GM21717 (cell line): ENCODE results near the gene SYDE1.
"Not testable (repeated sequence)": the region's sequence is repeated elsewhere in the genome, so short reads cannot be mapped to it uniquely, and the experiment has no call there.

Source experiments
- ATAC-seq: cut with Tn5 transposase; IDR thresholded peaks from one replicate; pipeline ENCODE4 v1.9.1; 2021; ENCODE audit warnings: mild to moderate bottlenecking, moderate library complexity; ENCODE audit not compliant: unreplicated experiment

Gene SYDE1, protein sequence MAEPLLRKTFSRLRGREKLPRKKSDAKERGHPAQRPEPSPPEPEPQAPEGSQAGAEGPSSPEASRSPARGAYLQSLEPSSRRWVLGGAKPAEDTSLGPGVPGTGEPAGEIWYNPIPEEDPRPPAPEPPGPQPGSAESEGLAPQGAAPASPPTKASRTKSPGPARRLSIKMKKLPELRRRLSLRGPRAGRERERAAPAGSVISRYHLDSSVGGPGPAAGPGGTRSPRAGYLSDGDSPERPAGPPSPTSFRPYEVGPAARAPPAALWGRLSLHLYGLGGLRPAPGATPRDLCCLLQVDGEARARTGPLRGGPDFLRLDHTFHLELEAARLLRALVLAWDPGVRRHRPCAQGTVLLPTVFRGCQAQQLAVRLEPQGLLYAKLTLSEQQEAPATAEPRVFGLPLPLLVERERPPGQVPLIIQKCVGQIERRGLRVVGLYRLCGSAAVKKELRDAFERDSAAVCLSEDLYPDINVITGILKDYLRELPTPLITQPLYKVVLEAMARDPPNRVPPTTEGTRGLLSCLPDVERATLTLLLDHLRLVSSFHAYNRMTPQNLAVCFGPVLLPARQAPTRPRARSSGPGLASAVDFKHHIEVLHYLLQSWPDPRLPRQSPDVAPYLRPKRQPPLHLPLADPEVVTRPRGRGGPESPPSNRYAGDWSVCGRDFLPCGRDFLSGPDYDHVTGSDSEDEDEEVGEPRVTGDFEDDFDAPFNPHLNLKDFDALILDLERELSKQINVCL

DNA sequence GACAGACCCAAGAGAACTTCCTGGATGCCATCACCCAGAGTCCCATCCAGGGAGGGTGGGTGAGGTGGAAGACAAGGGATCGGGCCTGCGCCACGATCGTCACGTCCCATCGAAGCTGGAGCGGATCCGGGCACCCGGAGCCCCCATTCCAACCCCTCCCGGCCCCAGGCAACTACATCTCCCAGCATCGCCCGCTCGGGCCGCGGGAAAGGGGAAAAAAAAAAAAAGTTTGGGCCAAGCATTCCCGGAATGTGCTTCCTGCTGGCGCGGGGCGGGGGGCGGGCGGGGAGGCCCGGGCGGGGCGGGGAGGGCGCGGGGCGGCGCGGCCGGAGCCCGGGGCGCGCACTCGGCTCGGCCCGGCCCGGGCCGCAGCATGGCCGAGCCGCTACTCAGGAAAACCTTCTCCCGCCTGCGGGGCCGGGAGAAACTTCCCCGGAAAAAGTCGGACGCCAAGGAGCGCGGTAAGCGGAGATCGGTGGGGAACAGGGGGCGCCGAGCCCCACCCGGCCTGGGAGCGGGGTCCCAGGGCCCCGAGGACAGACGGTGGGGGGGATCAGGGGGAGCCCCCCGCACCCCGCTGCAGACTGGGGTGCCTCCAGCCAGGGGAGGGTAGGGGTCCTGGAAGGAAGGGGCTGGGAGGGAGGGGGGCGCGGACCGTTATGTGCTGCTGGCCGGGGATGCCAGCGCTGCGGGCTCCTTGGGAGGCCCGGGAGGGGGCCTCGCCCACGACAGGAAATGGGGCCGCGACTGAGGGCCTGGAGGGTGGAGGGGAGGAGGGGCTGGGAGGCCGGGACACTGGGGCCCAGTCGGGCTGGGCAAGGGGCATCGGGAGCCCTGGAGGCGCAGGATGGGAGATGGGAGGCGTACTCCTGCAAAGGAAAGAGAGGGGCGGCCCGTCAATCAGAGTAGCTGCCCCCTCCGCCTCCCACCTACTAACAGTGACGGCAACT is at the start of gene SYDE1:
Gene SYDE1 (plus strand): TSS at position 341 of the 950 bp plus-strand sequence. CDS start 33 bp downstream, at position 374.
- no peak for ATAC-seq

- ATAC-seq: no peak
Measured at GRCh38 chr19:15062036-15062435, 45.2 kb upstream of the SYDE1 start.

GRCh38 chr19:15070386-15070785 is 36.8 kb upstream of the SYDE1 start:
- ATAC-seq: not testable (repeated sequence)

DNA sequence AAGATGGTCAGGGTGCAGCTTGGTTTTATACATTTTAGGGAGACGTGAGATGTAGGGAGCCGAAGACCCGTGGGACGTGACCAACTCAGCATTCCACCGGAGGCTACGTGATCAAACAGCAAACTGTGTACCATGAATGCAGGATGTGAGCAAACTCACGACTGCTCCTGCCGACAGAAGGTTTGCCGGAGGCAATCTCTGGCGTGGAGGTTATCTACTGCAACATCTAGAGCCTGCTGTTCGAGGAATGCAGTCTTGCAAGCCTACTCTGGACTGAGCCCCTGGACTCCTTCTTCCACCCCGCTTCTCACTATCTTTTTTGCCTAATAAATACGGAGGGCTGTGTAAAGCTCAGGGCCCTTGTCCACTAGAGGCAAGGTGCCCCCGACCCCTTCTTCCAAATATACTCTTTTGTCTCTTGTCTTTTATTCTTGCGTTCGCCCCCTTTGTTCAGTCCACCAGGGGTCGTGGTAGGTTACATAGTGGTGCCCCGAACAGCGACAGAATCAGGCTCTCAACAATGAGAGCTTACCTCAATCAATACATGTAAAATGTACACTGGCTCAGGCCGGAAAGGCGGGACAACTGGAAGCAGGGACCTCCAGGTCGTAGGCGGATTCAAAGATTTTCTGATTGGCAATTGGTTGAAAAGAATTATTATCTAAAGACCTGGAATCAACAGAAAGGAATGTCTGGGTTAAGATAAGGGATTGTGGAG is 34.1 kb upstream of the SYDE1 start:
- no peak for ATAC-seq

GRCh38 chr19:15074371-15074770 is 32.8 kb upstream of the SYDE1 start:
- no peak for ATAC-seq

- no peak for ATAC-seq
Measured at GRCh38 chr19:15075806-15076205, 31.4 kb upstream of the SYDE1 start.

GRCh38 chr19:15080002-15080401 is 27.2 kb upstream of the SYDE1 start:
- not testable (repeated sequence) for ATAC-seq

- no peak for ATAC-seq
Measured at GRCh38 chr19:15081911-15082310, 25.3 kb upstream of the SYDE1 start, which contains the start of gene OR1I1. Gene OR1I1 (plus strand): TSS chr19:15082211. CDS start chr19:15087066, 4,855 bp downstream.

DNA sequence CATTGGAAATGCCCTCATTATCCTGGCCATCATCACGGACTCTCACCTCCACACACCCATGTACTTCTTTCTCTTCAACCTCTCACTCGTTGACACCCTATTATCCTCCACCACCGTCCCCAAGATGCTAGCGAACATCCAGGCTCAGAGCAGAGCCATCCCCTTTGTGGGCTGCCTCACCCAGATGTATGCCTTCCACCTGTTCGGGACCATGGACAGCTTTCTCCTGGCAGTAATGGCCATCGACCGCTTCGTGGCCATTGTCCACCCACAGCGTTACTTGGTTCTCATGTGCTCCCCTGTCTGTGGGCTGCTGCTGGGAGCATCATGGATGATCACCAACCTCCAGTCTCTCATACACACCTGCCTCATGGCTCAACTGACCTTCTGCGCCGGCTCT is 20.0 kb upstream of the SYDE1 start:
- ATAC-seq: no peak

DNA sequence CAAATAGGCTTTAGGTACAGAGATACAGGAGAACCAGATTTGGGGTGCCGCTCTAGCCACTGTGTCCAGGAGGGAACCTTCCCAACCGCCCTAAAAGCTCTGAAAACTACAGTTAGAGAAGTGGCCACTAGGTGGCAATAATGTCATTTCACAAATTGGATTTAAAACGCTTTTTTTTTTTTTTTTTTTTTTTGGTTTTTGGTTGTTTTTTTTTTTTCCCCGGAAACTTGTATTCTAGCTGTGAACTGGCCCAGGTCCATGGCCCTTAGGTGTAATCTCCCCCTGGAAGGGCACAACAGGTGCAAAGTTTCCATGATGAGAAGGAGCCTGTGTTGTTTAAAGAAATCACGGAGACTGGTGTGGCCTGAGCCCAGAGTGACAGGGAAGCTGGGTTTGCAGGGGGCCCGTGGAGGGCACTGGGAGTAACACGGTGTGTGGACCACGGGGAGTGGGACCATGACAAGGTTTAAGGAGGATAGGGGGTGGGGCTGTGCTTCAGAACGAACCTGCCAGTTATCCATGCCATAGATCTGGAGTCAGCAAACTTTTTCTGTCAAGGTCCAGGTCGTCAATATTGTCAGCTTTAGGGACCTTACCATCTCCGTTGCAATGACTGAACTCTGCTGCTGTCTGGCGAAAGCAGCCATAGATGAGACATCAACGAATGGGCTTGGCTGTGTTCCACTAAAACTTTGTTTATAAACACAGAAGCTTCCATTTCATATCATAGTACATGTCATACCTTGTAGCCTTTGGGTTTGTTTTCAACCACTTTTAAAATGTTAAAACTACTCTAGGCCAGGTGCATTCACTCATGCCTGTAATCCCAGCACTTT is 15.1 kb upstream of the SYDE1 start:
- no peak for ATAC-seq

- no peak for ATAC-seq
Measured at GRCh38 chr19:15093001-15093400, 14.2 kb upstream of the SYDE1 start.

DNA sequence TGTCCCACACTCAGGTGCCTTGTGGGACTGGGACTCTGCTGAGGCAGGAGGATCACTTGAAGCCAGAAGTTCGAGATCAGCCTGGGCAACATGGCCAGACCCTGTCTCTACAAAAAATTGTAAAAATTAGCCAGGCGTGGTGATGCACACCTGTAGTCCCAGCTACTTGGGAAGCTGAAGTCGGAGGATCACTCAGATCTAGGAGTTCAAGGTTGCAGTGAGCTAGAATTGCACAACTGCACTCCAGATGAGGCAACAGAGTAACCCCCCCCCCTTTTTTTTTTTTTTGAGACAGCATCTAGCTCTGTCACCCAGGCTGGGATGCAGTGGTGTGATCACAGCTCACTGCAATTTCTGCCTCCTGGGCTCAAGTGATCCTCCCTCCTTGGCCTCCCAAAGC is 11.0 kb upstream of the SYDE1 start:
- ATAC-seq: no peak

DNA sequence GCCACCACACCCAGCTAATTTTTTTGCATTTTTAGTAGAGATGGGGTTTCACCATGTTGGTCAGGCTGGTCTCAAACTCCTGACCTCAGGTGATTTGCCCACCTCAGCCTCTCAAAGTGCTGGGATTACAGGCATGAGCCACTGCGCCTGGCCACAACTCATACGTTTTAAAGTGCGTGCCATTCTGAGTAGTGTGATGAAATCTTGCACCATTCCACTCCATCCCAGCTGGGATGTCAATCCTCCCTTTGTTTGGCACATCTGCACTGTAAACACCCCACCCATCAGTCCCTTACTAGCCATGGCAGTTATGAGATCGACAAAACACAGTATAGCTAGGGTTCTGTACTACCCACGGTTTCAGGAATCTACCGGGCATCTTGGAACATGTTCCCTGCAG is 9.2 kb upstream of the SYDE1 start:
- ATAC-seq: not testable (repeated sequence)

DNA sequence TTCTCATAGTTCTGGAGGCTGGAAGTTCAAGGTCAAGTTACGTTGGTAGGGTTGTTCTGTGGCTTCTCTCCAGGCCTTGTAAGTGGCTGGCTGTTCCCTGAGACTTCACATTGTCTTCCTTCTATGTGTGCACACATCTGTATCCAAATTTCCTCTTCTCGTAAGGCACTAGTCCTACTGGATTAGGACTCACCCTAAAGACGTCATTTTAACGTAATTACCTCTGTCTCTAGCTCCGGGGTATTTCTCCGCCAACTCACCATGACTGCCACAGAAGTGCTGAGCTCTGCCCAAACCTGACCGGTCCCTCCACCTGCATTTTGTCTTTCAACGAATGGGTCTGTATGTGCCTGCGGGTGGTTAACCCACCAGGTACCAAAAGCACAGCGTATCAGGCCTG is 8.7 kb upstream of the SYDE1 start:
- ATAC-seq: no peak

GRCh38 chr19:15099017-15099582 is 8.1 kb upstream of the SYDE1 start:
- ATAC-seq: no peak

DNA sequence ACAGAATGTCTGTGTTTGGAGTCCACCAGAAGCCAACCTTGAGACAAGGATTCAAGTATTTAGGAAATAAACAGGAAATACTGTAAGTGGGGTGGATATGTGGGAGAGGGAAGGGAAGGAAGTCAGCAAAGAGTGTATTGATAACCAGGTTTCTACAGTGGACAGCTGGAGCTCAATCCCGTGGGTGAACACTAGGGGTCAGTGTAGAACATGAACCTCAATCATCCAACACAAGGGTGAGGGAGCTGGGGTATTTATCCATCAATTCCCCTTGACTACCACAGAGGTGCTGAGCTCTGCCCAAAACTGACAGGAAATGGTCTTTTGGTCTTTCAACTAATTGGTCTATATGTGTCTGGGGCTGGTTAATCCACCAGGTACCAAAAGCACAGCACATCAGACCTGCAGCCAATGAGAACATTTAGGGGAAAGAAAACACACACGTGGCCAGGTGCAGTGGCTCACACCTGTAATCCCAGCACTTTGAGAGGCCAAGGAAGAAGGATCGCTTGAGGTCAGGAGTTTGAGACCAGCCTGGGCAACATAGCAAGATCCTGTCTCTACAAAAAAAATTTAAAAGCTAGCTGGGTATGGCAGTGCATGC is 5.6 kb upstream of the SYDE1 start:
- no peak for ATAC-seq

DNA sequence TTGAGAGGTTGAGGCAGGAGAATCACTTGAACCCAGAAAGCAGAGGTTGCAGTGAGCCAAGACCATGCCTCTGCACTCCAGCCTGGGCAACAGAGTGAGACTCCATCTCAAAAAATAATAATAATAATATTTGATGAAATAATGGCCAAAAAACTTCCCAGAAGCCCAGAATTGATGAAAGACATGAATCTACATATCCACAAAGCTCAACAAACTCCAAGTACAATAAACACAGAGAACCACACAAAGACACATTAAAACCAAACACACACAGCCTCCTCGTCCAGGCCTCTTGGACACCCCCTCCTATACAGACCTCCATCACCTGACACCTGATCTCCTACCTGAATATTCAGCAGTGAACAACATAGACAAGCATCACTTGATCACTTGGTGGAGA is 3.2 kb upstream of the SYDE1 start:
- ATAC-seq: no peak

GRCh38 chr19:15104411-15104810 is 2.8 kb upstream of the SYDE1 start:
- ATAC-seq: no peak

GRCh38 chr19:15105044-15105443 is 2.2 kb upstream of the SYDE1 start:
- ATAC-seq: no peak
